Measurements from ENCODE around the gene GAPVD1. TPM values are rescaled to one million over a fixed set of nuclear protein-coding genes. Genes with fewer than 3 reads are reported as not detected.
A peak's percentile ranks its signal among the peaks of the same experiment; 100 is the strongest.

GAPVD1 gene
- total and polyA plus RNA-seq, 8 donors = 6.2 to 23.3 (median 16.0) TPM

DNA sequence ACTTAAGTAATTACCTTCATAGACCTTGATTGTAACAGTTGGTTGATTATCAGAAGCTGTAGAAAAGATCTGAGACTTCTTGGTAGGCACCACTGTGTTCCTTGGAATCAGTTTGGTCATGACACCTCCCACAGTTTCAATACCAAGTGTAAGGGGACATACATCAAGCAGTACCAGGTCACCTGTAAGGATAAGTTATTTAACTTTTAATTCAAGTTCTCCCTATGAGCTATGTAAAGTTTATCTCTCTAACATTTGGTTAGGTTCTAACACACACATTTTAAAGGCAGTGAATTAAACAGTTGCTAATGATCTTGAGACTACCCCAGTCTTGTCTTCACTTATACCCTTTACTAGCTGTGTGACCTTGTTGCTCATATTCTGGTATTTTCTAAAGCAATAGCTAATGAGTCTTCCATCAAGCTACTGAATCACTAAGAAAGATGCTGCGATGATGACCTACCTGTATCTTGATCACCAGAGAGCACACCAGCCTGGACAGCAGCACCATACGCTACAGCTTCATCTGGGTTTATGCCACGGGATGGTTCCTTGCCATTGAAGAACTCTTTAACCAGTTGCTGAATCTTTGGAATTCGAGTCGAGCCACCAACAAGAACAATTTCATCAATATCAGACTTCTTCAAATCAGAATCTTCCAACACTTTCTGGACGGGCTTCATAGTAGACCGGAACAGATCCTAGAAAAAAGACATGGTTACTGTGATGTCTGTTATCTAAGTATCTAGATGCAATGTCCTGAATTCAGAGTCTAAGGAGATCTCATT lies 23.3 kb upstream of the GAPVD1 start:
- FAIRE-seq = no peak
- WGBS, 2 donors = 33 to 41% methylated on average over 7 of the region's 7 CpGs
- no peak for ATAC-seq
- TF ChIP-seq CTCF (IDR thresholded peaks at IDR 0.05) = no peak
- H3K27ac ChIP-seq = no peak overlapping the region
- peaks cover 2 to 45% (median 30%) of the 10 kb centered on the region in 3 donors for H3K36me3 ChIP-seq
- H3K4me3 ChIP-seq = peak overlapping the region; percentile 6 to 91 (median 86)
- no peak for DNase-seq
- peaks cover 7 to 43% (median 19%) of the 10 kb centered on the region in 3 donors for H3K4me1 ChIP-seq
- no peaks in the 10 kb centered on the region for H3K27me3 ChIP-seq
- intact Hi-C loops (cut with DNase I) = no loop called here
- H3K9me3 ChIP-seq = no peaks in the 10 kb centered on the region

DNA sequence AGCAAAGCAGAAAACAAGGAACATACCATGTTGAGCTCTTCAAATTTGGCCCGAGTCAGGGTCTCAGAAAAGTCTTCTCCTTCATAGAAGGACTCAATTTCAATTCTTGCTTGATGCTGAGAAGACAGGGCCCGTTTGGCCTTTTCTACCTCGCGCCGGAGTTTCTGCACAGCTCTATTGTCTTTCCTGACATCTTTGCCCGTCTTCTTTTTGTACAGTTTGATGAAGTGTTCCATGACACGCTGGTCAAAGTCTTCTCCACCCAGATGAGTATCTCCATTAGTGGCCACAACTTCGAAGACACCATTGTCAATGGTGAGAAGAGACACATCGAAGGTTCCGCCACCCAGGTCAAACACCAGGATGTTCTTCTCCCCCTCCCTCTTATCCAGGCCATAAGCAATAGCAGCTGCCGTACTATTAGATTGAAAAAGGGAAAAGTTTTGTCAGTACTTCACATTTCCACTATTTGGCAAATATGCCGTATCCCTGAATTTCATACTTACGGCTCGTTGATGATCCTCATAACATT lies 22.6 kb upstream of the GAPVD1 start:
- Histone ChIP-seq H3K36me3 (peaks cover 2 to 45% (median 30%) of the 10 kb centered on the region in 3 donors), H3K27ac (no peak overlapping the region), H3K4me3 (peak overlapping the region; percentile 85 to 99 (median 90)), H3K4me1 (peaks cover 7 to 43% (median 19%) of the 10 kb centered on the region in 3 donors), H3K9me3 (no peaks in the 10 kb centered on the region), H3K27me3 (no peaks in the 10 kb centered on the region)
- 30 to 38% methylated on average over 14 of the region's 14 CpGs for WGBS, 2 donors
- intact Hi-C loops (cut with DNase I) = no loop called here
- DNase-seq = no peak
- no peak for TF ChIP-seq CTCF (IDR thresholded peaks at IDR 0.05)
- no peak for FAIRE-seq
- ATAC-seq = no peak

- 5 to 8% methylated on average over 8 of the region's 8 CpGs for WGBS, 2 donors
- no peak for ATAC-seq
- intact Hi-C loops (cut with DNase I) = no loop called here
Observed at GRCh38 chr9:125239631-125240597, 21.7 kb upstream of the GAPVD1 start.

GRCh38 chr9:125240649-125240999 lies 21.0 kb upstream of the GAPVD1 start:
- Histone ChIP-seq H3K27me3 (no peaks in the 10 kb centered on the region), H3K4me1 (peaks cover 3 to 34% (median 12%) of the 10 kb centered on the region in 3 donors), H3K36me3 (peaks cover 1 to 41% (median 24%) of the 10 kb centered on the region in 3 donors), H3K27ac (peak overlapping the region; percentile 84 to 96 (median 88)), H3K4me3 (peak overlapping the region; percentile 85 to 99 (median 90)), H3K9me3 (no peaks in the 10 kb centered on the region)
- WGBS, 2 donors = 0 to 1% methylated on average over 33 of the region's 33 CpGs
- intact Hi-C loops (cut with DNase I) = no loop called here
- ATAC-seq = peak; percentile 14 to 40 (median 26)
- FAIRE-seq = no peak
- peak in 3 of 6 donors; percentile 67 to 84 (median 75) for DNase-seq
- no peak for TF ChIP-seq CTCF (IDR thresholded peaks at IDR 0.05)

More at GRCh38 chr9:125239631-125240597, 21.7 kb upstream of the GAPVD1 start:
- TF ChIP-seq CTCF (IDR thresholded peaks at IDR 0.05) = no peak
- FAIRE-seq (no peak), DNase-seq (no peak)
- no peaks in the 10 kb centered on the region for H3K9me3 ChIP-seq
- peaks cover 7 to 41% (median 19%) of the 10 kb centered on the region in 3 donors for H3K4me1 ChIP-seq
- no peaks in the 10 kb centered on the region for H3K27me3 ChIP-seq
- H3K4me3 ChIP-seq = peak overlapping the region; percentile 85 to 99 (median 90)
- peak overlapping the region; percentile 84 to 96 (median 88) for H3K27ac ChIP-seq
- H3K36me3 ChIP-seq = peaks cover 2 to 45% (median 28%) of the 10 kb centered on the region in 3 donors
